Neural crest cell (in vitro differentiated cells): ENCODE results near the gene VASH2. TPM values are rescaled to one million over a fixed set of nuclear protein-coding genes. Genes with fewer than 3 reads are reported as not detected.

Experiments
- DNase-seq: peaks from one replicate; pipeline ENCODE4 v3.0.0; 2021; ENCODE audit warnings: low read depth, mixed read lengths, low spot score
- H3K27ac Mint-ChIP-seq: one replicate; pipeline ENCODE4 v1.8.0; 2021; ENCODE audit warnings: mild to moderate bottlenecking, mixed read lengths; ENCODE audit not compliant: unreplicated experiment
- H3K27me3 Mint-ChIP-seq: 2 replicates; pipeline ENCODE4 v1.8.0; 2021; ENCODE audit warnings: low read depth, mild to moderate bottlenecking, mixed read lengths
- H3K36me3 Mint-ChIP-seq: 2 replicates; pipeline ENCODE4 v1.8.0; 2021; ENCODE audit warnings: low read depth, mild to moderate bottlenecking, mixed read lengths
- H3K4me1 Mint-ChIP-seq: 2 replicates; pipeline ENCODE4 v1.8.0; 2021; ENCODE audit warnings: mixed read lengths
- H3K4me3 Mint-ChIP-seq: one replicate; pipeline ENCODE4 v1.8.0; 2021; ENCODE audit warnings: mild to moderate bottlenecking, mixed read lengths
- H3K9me3 Mint-ChIP-seq: 2 replicates; pipeline ENCODE4 v1.8.0; 2021; ENCODE audit warnings: mixed read lengths
- total RNA-seq: library from RNA; stranded (reverse); gene quantifications from 2 replicates; pipeline ENCODE4 v1.2.1, GENCODE V29; 2021
- TF ChIP-seq, protein P1 (sequence below): fragments of 200-600 bp; sonication (generic); conservative IDR thresholded peaks from 2 replicates; pipeline ENCODE4 v1.5.0; 2021; ENCODE audit warnings: antibody characterized with exemption, mild to moderate bottlenecking

The VASH2 gene
- total RNA-seq, 1 donor from 2014 or later, result 8.7 TPM

DNA sequence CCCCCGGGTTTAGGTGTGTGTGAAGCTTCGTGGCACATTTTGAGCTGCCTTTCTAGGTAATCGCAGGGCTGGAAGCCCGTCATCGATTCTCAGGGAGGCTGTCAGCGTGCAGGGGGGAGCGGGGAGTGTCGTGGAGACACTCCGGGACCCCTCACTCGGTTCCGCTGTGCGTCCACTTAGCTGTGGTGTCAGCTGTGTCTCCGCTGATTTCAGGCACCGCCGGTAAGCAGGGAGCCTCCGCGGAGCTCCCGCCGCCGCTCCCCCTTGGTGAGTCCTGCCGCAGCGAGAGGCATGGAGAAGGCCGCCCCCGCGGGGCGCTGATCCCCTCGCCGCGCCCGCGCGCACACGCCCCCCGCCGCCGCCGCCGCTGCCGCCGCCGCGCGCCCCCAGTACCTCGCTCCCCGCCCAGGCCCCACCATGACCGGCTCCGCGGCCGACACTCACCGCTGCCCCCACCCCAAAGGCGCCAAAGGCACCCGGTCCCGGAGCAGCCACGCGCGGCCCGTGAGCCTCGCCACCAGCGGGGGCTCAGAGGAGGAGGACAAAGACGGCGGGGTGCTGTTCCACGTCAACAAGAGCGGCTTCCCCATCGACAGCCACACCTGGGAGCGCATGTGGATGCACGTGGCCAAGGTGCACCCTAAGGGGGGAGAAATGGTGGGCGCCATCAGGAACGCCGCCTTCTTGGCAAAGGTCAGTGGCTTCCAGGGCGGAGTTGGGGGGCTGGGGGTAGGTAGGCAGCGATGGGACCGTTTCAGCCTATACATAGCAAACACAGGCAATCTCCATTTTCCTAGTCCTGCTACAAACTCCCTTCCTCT is 995 bp downstream of the VASH2 start:
- Mint-ChIP-seq H3K36me3 (no peaks in the 10 kb centered on the region), H3K9me3 (peaks cover 8% of the 10 kb centered on the region), H3K4me1 (peaks cover 25% of the 10 kb centered on the region), H3K4me3 (peak overlapping the region; percentile 88), H3K27me3 (peaks cover 12% of the 10 kb centered on the region), H3K27ac (no peak overlapping the region)
- DNase-seq, result no peak
- TF ChIP-seq, protein P1, sequence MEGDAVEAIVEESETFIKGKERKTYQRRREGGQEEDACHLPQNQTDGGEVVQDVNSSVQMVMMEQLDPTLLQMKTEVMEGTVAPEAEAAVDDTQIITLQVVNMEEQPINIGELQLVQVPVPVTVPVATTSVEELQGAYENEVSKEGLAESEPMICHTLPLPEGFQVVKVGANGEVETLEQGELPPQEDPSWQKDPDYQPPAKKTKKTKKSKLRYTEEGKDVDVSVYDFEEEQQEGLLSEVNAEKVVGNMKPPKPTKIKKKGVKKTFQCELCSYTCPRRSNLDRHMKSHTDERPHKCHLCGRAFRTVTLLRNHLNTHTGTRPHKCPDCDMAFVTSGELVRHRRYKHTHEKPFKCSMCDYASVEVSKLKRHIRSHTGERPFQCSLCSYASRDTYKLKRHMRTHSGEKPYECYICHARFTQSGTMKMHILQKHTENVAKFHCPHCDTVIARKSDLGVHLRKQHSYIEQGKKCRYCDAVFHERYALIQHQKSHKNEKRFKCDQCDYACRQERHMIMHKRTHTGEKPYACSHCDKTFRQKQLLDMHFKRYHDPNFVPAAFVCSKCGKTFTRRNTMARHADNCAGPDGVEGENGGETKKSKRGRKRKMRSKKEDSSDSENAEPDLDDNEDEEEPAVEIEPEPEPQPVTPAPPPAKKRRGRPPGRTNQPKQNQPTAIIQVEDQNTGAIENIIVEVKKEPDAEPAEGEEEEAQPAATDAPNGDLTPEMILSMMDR, result no peak

DNA sequence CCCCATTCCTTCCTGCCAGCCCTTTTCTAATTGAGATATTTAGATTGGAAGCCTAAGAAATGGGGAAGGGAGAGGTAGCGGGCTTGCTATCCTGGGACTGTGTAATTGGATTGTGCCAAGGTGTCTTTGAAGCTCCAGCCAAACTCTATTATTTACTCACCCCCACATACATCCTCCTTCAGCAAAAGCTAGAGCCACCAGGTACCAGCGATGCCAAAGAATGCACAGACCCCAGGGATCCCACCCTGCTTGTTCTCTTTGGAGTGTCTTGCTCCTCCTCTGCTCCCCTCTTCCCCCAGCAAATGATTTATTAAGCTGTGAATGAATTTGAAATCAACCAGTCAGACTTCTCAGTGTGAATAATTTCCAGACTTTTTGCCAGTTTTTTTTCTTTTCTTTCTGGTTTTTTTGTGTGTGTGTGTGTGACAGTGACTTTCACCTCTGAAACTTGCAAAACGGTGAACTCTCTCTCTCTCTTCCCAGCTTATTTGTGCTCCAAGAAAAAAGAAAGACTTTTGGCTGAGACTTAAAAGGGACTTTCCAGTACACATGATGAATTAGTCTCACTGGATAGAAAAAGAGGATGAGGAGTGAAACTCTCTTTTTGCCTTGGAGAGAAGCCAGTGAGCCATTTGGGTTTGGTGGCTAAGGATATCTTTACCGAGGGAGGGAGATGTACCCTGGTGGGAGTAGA is 1.8 kb downstream of the VASH2 start:
- peaks cover 8% of the 10 kb centered on the region for H3K9me3 Mint-ChIP-seq
- TF ChIP-seq, protein P1, result no peak
- no peak overlapping the region for H3K27ac Mint-ChIP-seq
- DNase-seq, result no peak
- H3K4me3 Mint-ChIP-seq, result peak overlapping the region; percentile 78
- no peaks in the 10 kb centered on the region for H3K36me3 Mint-ChIP-seq
- peaks cover 25% of the 10 kb centered on the region for H3K4me1 Mint-ChIP-seq
- H3K27me3 Mint-ChIP-seq, result peaks cover 12% of the 10 kb centered on the region

DNA sequence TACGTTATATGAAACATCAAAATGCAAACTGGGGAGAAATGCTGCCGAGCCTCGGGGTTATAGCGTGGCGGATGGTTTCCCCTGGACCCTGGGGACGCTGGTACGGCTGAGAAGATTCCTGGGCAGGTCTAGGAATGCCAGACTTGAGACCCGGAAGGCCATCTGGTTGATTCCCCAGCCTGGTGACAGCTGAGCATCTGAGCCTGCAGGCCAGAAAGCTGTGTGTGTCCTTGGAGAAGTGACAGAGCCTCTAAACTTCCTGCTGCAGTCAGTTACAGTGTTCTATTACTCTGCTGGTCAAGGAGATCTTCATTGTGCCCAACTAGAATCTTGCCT is 2.3 kb downstream of the VASH2 start:
- no peak for DNase-seq
- peaks cover 8% of the 10 kb centered on the region for H3K9me3 Mint-ChIP-seq
- H3K27me3 Mint-ChIP-seq, result peaks cover 12% of the 10 kb centered on the region
- no peak overlapping the region for H3K27ac Mint-ChIP-seq
- H3K4me3 Mint-ChIP-seq, result peak overlapping the region; percentile 78
- TF ChIP-seq, protein P1, result no peak
- H3K4me1 Mint-ChIP-seq, result peaks cover 25% of the 10 kb centered on the region
- H3K36me3 Mint-ChIP-seq, result no peaks in the 10 kb centered on the region

DNA sequence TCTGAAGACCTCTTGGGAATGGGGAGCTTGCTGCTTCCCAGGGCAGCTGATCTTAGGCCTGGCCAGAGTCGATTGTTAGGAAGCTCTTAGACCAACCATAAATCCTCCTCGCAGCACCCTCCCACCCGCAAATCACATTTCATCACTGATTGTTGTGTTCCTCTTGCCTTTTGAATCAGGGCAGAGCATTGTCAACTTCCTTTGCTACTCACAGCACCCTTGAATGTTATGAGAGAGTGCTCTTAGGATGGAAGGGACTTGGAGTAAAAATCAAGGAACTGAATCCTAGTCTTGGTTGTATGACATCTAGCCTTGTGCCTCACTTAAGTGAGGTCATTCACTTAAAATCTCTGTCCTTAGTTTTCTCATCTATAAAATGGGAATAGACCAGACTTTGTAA is 3.0 kb downstream of the VASH2 start:
- TF ChIP-seq, protein P1, result no peak
- Mint-ChIP-seq H3K9me3 (peaks cover 5% of the 10 kb centered on the region), H3K4me3 (peak overlapping the region; percentile 78), H3K27me3 (peaks cover 12% of the 10 kb centered on the region), H3K4me1 (peaks cover 25% of the 10 kb centered on the region), H3K27ac (no peak overlapping the region), H3K36me3 (no peaks in the 10 kb centered on the region)
- no peak for DNase-seq

DNA sequence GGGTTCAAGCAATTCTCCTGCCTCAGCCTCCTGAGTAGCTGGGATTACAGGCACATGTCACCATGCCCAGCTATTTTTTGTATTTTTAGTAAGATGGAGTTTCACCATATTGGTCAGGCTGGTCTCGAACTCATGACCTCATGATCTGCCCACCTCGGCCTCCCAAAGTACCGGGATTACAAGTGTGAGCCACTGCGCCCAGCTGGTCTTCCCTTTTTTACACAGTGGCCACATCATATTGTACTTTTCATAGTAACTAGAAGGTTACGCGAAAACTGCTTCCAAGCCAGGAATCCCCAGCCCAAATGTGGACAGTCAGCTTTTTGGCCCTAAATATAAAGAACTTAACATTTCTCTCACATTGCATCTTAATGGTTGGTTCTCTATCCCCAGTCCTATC is 4.2 kb downstream of the VASH2 start:
- TF ChIP-seq, protein P1, result no peak
- no peaks in the 10 kb centered on the region for H3K9me3 Mint-ChIP-seq
- H3K4me3 Mint-ChIP-seq, result peak overlapping the region; percentile 27
- H3K27ac Mint-ChIP-seq, result no peak overlapping the region
- peaks cover 10% of the 10 kb centered on the region for H3K27me3 Mint-ChIP-seq
- DNase-seq, result no peak
- no peaks in the 10 kb centered on the region for H3K36me3 Mint-ChIP-seq
- H3K4me1 Mint-ChIP-seq, result peaks cover 25% of the 10 kb centered on the region
